ENCODE measurements around the gene PRKN. TPM values are rescaled to one million over a fixed set of nuclear protein-coding genes. Genes with fewer than 3 reads are reported as not detected.

The PRKN gene
- total and polyA plus RNA-seq, 4 experiments from 2014 or later, result 0.50 to 5.3 (median 2.9) TPM

DNA sequence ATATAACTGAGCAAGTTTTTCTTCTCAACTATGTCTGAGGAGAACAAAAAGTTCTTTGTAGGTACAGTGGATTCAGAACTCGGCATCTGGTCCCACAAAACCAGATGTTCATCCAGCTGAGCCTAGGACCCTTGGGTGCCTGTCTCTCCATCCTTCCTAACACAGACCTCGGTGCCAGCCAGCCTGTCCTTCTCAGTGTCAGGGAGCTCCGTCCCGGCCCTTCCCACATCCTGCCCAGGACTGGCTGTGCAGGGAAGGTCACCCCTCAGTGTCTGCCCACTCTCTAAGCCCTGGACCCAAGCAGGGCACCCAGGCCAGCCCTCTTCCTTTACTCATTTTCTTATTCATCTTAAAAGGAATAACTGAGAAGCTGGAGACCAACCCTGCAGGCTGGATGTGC lies 1421.7 kb downstream of the PRKN start:
- POLR2A ChIA-PET (ENCODE audit: partially characterized antibody), result no interaction called here
- intact Hi-C loops (cut with micrococcal nuclease), result no loop called here
- no peak overlapping the region for H3K27ac Mint-ChIP-seq
- DNase-seq, result no peak
- H3K4me1 Mint-ChIP-seq, result peaks cover 0 to 3% (median 0%) of the 10 kb centered on the region in 4 donors
- no peak overlapping the region for H3K4me3 Mint-ChIP-seq
- no peaks in the 10 kb centered on the region for H3K4me1 ChIP-seq (ENCODE audit: insufficient read depth, low read length)
- no peak overlapping the region for H3K27ac ChIP-seq (ENCODE audit: low read depth, low read length)
- H3K4me3 ChIP-seq (ENCODE audit: low read length in 2 of 2), result no peak overlapping the region
- peaks cover 0 to 1% (median 0%) of the 10 kb centered on the region in 8 donors for H3K9me3 Mint-ChIP-seq
- CTCF ChIA-PET (ENCODE audit: partially characterized antibody), result no interaction called here
- no peaks in the 10 kb centered on the region for H3K27me3 ChIP-seq (ENCODE audit: insufficient read depth, low read length)
- no peaks in the 10 kb centered on the region for H3K9me3 ChIP-seq (ENCODE audit: control insufficient read depth in 1 of 2, low read length in 2 of 2)
- H3K36me3 Mint-ChIP-seq, result no peaks in the 10 kb centered on the region
- no peaks in the 10 kb centered on the region for H3K36me3 ChIP-seq (ENCODE audit: insufficient read depth, low read length)
- peaks cover 3 to 4% of the 10 kb centered on the region in 2 donors for H3K27me3 Mint-ChIP-seq

DNA sequence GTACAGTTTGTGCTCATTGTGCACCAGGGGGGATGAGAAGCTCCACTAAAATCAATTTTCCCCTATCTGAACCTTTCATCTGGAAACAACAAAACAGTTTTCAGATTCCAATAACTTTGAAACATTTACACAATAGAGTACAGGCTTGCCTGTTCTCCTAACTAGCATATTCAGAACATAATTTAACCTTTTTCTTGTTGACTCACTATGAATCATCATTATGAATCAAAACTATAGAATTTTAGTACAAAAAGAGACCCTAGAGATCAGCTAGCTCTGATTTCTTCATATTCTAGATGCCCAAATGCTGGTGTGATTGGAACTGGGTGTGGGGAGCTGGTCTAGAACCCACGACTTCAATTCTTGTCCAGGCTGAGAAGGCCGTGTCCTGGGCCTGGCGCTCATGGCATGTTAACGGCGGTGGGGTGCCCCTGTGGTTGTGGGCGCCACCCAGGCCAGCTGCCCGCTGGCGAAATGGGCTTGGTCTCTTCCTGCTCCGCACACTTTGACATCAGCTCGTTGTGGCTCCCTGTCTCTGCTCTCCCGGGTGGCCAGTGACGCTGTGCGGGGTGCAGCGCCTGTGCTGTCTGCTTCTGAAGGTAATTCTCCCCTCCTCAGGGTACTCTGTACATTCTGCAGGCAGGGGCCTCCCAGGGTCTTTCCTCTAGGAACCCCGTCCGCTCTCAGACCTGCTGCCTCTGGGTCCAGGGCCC lies 1423.8 kb downstream of the PRKN start:
- DNase-seq, result no peak
- peaks cover 1 to 3% of the 10 kb centered on the region in 2 donors for H3K27me3 Mint-ChIP-seq
- H3K4me3 Mint-ChIP-seq, result no peak overlapping the region
- Histone ChIP-seq H3K9me3 (ENCODE audit: control insufficient read depth in 1 of 2, low read length in 2 of 2) (no peaks in the 10 kb centered on the region), H3K36me3 (ENCODE audit: insufficient read depth, low read length) (no peaks in the 10 kb centered on the region), H3K4me1 (ENCODE audit: insufficient read depth, low read length) (no peaks in the 10 kb centered on the region), H3K27me3 (ENCODE audit: insufficient read depth, low read length) (no peaks in the 10 kb centered on the region), H3K27ac (ENCODE audit: low read depth, low read length) (no peak overlapping the region), H3K4me3 (ENCODE audit: low read length in 2 of 2) (no peak overlapping the region)
- peaks cover 0 to 1% (median 0%) of the 10 kb centered on the region in 8 donors for H3K9me3 Mint-ChIP-seq
- intact Hi-C loops (cut with micrococcal nuclease), result no loop called here
- H3K36me3 Mint-ChIP-seq, result no peaks in the 10 kb centered on the region
- H3K4me1 Mint-ChIP-seq, result no peaks in the 10 kb centered on the region
- ChIA-PET CTCF (ENCODE audit: partially characterized antibody) (no interaction called here), POLR2A (ENCODE audit: partially characterized antibody) (no interaction called here)
- no peak overlapping the region for H3K27ac Mint-ChIP-seq

DNA sequence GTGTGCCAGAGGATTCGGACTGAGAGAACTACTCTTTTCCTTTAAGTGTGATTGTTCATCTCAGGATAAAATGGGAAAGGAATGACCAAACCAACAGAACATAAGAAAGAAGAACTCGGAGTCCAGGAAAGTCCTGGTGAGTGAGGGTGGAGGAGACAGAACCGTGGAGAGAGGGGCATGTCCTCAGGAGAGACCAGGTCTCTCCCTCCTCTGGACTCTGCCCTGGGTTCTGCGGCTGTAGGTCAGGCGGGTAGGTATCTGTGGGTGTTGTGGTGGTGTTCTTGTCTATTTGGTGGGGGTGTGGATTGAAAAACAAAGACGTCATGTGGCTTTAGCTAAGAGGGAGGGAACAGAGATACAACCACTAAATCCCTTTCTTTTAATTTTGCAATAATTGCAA lies 1424.6 kb downstream of the PRKN start:
- no peak overlapping the region for H3K27ac ChIP-seq (ENCODE audit: low read depth, low read length)
- no peak overlapping the region for H3K4me3 ChIP-seq (ENCODE audit: low read length in 2 of 2)
- no peaks in the 10 kb centered on the region for H3K4me1 ChIP-seq (ENCODE audit: insufficient read depth, low read length)
- DNase-seq, result no peak
- intact Hi-C loops (cut with micrococcal nuclease), result no loop called here
- POLR2A ChIA-PET (ENCODE audit: partially characterized antibody), result no interaction called here
- no peaks in the 10 kb centered on the region for H3K36me3 Mint-ChIP-seq
- peaks cover 0 to 1% (median 0%) of the 10 kb centered on the region in 8 donors for H3K9me3 Mint-ChIP-seq
- no peaks in the 10 kb centered on the region for H3K9me3 ChIP-seq (ENCODE audit: control insufficient read depth in 1 of 2, low read length in 2 of 2)
- no peaks in the 10 kb centered on the region for H3K36me3 ChIP-seq (ENCODE audit: insufficient read depth, low read length)
- H3K27me3 Mint-ChIP-seq, result peaks cover 1 to 3% of the 10 kb centered on the region in 2 donors
- no peak overlapping the region for H3K4me3 Mint-ChIP-seq
- CTCF ChIA-PET (ENCODE audit: partially characterized antibody), result no interaction called here
- no peak overlapping the region for H3K27ac Mint-ChIP-seq
- H3K4me1 Mint-ChIP-seq, result no peaks in the 10 kb centered on the region
- no peaks in the 10 kb centered on the region for H3K27me3 ChIP-seq (ENCODE audit: insufficient read depth, low read length)

- Mint-ChIP-seq H3K27ac (no peak overlapping the region), H3K4me1 (no peaks in the 10 kb centered on the region), H3K9me3 (peaks cover 0 to 1% (median 0%) of the 10 kb centered on the region in 8 donors), H3K4me3 (no peak overlapping the region), H3K27me3 (peaks cover 0 to 1% of the 10 kb centered on the region in 2 donors), H3K36me3 (no peaks in the 10 kb centered on the region)
- H3K36me3 ChIP-seq (ENCODE audit: insufficient read depth, low read length), result no peaks in the 10 kb centered on the region
- intact Hi-C loops (cut with micrococcal nuclease), result no loop called here
- no peak overlapping the region for H3K4me3 ChIP-seq (ENCODE audit: low read length in 2 of 2)
- POLR2A ChIA-PET (ENCODE audit: partially characterized antibody), result no interaction called here
- no peaks in the 10 kb centered on the region for H3K27me3 ChIP-seq (ENCODE audit: insufficient read depth, low read length)
- DNase-seq, result no peak
- H3K27ac ChIP-seq (ENCODE audit: low read depth, low read length), result no peak overlapping the region
- H3K4me1 ChIP-seq (ENCODE audit: insufficient read depth, low read length), result no peaks in the 10 kb centered on the region
- CTCF ChIA-PET (ENCODE audit: partially characterized antibody), result no interaction called here
- no peaks in the 10 kb centered on the region for H3K9me3 ChIP-seq (ENCODE audit: control insufficient read depth in 1 of 2, low read length in 2 of 2)
Measured at GRCh38 chr6:161301338-161301737, 1426.2 kb downstream of the PRKN start.

DNA sequence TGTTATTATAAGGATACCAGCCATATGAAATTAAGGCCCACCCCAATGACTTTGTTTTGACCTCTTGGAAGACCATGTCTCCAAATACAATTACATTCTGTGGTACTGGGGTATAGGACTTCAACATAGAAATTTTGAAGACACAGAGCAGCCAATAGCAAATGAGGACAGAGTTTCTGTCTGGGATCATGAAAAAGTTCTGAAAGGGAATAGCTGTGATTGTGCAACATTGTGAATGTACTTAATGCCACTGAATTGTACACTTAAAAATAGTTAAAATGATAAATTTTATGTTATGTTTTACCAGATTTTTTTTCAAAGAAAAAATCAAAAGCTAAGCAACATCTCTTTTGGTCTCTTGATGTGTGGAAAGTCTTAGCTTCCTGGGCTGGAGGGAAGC lies 1426.7 kb downstream of the PRKN start:
- DNase-seq, result no peak
- Mint-ChIP-seq H3K27ac (no peak overlapping the region), H3K9me3 (peaks cover 0 to 1% (median 0%) of the 10 kb centered on the region in 8 donors), H3K4me1 (no peaks in the 10 kb centered on the region), H3K36me3 (no peaks in the 10 kb centered on the region), H3K4me3 (no peak overlapping the region), H3K27me3 (peaks cover 0 to 1% of the 10 kb centered on the region in 2 donors)
- Histone ChIP-seq H3K27ac (ENCODE audit: low read depth, low read length) (no peak overlapping the region), H3K9me3 (ENCODE audit: control insufficient read depth in 1 of 2, low read length in 2 of 2) (no peaks in the 10 kb centered on the region), H3K27me3 (ENCODE audit: insufficient read depth, low read length) (no peaks in the 10 kb centered on the region), H3K36me3 (ENCODE audit: insufficient read depth, low read length) (no peaks in the 10 kb centered on the region), H3K4me1 (ENCODE audit: insufficient read depth, low read length) (no peaks in the 10 kb centered on the region), H3K4me3 (ENCODE audit: low read length in 2 of 2) (no peak overlapping the region)
- POLR2A ChIA-PET (ENCODE audit: partially characterized antibody), result no interaction called here
- CTCF ChIA-PET (ENCODE audit: partially characterized antibody), result no interaction called here
- intact Hi-C loops (cut with micrococcal nuclease), result no loop called here

- H3K9me3 ChIP-seq (ENCODE audit: control insufficient read depth in 1 of 2, low read length in 2 of 2), result no peaks in the 10 kb centered on the region
- no peak overlapping the region for H3K4me3 Mint-ChIP-seq
- H3K4me3 ChIP-seq (ENCODE audit: low read length in 2 of 2), result no peak overlapping the region
- no peaks in the 10 kb centered on the region for H3K27me3 ChIP-seq (ENCODE audit: insufficient read depth, low read length)
- intact Hi-C loops (cut with micrococcal nuclease), result no loop called here
- CTCF ChIA-PET (ENCODE audit: partially characterized antibody), result no interaction called here
- no peak for DNase-seq
- no peaks in the 10 kb centered on the region for H3K36me3 ChIP-seq (ENCODE audit: insufficient read depth, low read length)
- POLR2A ChIA-PET (ENCODE audit: partially characterized antibody), result no interaction called here
- peaks cover 0 to 1% (median 0%) of the 10 kb centered on the region in 8 donors for H3K9me3 Mint-ChIP-seq
- H3K27me3 Mint-ChIP-seq, result peaks cover 0 to 1% of the 10 kb centered on the region in 2 donors
- H3K27ac Mint-ChIP-seq, result peak overlapping the region in 1 of 7 donors; percentile 22
- H3K27ac ChIP-seq (ENCODE audit: low read depth, low read length), result no peak overlapping the region
- no peaks in the 10 kb centered on the region for H3K4me1 Mint-ChIP-seq
- H3K36me3 Mint-ChIP-seq, result no peaks in the 10 kb centered on the region
- no peaks in the 10 kb centered on the region for H3K4me1 ChIP-seq (ENCODE audit: insufficient read depth, low read length)
Measured at GRCh38 chr6:161299726-161300125, 1427.8 kb downstream of the PRKN start.
